ENCODE data around the gene LONP1. TPM values are rescaled to one million over a fixed set of nuclear protein-coding genes. Genes with fewer than 3 reads are reported as not detected.

LONP1 gene
- polyA plus RNA-seq, 1 donor from 2014 or later = 43.1 TPM

DNA sequence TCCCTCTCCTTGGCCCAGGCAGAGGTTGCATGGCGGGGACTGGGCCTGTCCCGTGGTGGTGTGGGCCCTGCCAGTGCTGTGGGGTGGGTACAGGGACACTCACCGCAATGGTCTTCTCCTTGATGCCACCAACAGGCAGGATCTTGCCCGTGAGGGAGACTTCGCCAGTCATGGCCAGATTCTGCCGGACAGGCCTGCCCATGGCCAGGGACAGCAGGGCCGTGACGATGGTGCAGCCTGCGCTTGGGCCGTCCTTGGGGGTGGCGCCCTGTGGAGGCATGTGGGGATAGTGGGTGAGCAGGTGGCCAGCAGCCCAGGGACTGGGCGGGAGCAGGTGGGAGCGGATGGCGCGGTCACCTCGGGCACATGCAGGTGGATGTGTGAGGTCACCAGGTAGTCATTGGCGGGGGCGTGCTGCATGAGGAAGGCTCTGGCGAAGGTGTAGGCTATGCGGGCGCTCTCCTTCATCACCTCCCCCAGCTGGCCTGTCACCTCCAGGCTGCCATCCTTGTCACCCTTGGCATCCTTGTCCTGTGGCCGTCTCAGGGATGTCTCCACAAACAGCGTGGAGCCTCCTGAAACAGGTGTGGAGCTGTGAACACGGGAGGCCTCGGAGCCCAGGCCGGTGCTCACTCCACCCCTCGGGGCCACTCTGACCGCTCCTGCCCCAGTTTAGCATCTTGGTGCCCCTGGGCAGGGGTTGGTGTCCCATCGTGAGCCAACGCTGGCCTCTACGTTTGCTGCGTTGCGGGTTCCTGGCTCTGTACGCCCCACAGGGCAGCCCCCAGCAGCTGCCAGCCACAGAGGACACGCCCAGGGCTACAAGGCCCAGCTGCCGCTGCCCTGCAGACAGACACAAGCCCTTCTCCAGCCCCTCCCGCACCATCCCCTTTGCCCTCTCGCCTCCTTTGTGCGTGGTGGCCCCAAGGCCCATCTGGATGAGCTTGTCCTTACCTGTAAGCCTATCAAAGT is 26.5 kb downstream of the LONP1 start:
- Histone ChIP-seq H3K27ac (ENCODE audit: low read length) (no peak overlapping the region), H3K4me3 (ENCODE audit: low read length) (no peak overlapping the region), H3F3A (ENCODE audit: insufficient read depth, low read length, poor library complexity, severe bottlenecking) (no peaks in the 10 kb centered on the region), H3K9me2 (ENCODE audit: insufficient read depth, low read length) (no peaks in the 10 kb centered on the region), H3K4me2 (ENCODE audit: low read length) (no peak overlapping the region), H3K27me3 (ENCODE audit: insufficient read depth, low read depth, low read length) (no peaks in the 10 kb centered on the region), H3K9me3 (ENCODE audit: low read length) (no peaks in the 10 kb centered on the region), H3K36me3 (ENCODE audit: insufficient read depth, low read length) (no peaks in the 10 kb centered on the region), H3K9ac (ENCODE audit: low read length) (no peak overlapping the region), H3K79me2 (replicated peaks; ENCODE audit: insufficient read depth, low read length) (peaks cover 15% of the 10 kb centered on the region), H2AFZ (ENCODE audit: low read depth, low read length) (no peak overlapping the region), H4K20me1 (ENCODE audit: insufficient read depth) (peaks cover 11% of the 10 kb centered on the region)
- TF ChIP-seq POLR2AphosphoS5 (IDR thresholded peaks at IDR 0.05) (peak; percentile 15), RAD21 (conservative IDR thresholded peaks at IDR 0.05) (no peak)
- TF ChIP-seq, protein P1, sequence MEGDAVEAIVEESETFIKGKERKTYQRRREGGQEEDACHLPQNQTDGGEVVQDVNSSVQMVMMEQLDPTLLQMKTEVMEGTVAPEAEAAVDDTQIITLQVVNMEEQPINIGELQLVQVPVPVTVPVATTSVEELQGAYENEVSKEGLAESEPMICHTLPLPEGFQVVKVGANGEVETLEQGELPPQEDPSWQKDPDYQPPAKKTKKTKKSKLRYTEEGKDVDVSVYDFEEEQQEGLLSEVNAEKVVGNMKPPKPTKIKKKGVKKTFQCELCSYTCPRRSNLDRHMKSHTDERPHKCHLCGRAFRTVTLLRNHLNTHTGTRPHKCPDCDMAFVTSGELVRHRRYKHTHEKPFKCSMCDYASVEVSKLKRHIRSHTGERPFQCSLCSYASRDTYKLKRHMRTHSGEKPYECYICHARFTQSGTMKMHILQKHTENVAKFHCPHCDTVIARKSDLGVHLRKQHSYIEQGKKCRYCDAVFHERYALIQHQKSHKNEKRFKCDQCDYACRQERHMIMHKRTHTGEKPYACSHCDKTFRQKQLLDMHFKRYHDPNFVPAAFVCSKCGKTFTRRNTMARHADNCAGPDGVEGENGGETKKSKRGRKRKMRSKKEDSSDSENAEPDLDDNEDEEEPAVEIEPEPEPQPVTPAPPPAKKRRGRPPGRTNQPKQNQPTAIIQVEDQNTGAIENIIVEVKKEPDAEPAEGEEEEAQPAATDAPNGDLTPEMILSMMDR (IDR thresholded peaks at IDR 0.05; ENCODE audit: poor library complexity, severe bottlenecking) = no peak

DNA sequence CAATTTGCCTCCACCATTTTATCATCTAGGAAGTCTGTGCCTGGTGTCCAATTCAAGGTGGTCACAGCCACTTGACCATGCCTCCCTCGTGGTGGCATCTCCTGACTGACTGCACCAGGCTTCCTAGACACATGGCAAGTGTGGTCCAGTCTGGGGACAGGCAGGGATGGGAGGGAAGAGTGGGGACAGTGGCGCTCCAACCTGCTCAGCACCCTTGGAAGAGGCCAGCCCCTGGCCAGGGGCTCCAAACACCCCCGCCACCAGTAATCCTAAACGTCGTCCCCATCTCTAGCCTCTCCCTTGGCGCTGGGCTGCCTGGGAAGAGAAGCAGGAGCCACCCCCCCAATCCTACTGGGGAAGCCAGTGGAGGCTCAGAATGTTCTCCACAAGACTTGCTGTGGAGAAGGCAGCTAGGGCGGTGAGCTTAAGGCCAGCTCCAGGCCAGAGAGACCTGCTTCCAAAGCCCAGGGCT is 27.2 kb downstream of the LONP1 start:
- Histone ChIP-seq H3K9ac (ENCODE audit: low read length) (no peak overlapping the region), H3K4me2 (ENCODE audit: low read length) (no peak overlapping the region), H2AFZ (ENCODE audit: low read depth, low read length) (no peak overlapping the region), H3K79me2 (replicated peaks; ENCODE audit: insufficient read depth, low read length) (peaks cover 15% of the 10 kb centered on the region), H3K9me3 (ENCODE audit: low read length) (no peaks in the 10 kb centered on the region), H3K9me2 (ENCODE audit: insufficient read depth, low read length) (no peaks in the 10 kb centered on the region), H3K27me3 (ENCODE audit: insufficient read depth, low read depth, low read length) (no peaks in the 10 kb centered on the region), H4K20me1 (ENCODE audit: insufficient read depth) (peaks cover 11% of the 10 kb centered on the region), H3K4me3 (ENCODE audit: low read length) (no peak overlapping the region), H3K36me3 (ENCODE audit: insufficient read depth, low read length) (no peaks in the 10 kb centered on the region), H3K27ac (ENCODE audit: low read length) (no peak overlapping the region), H3F3A (ENCODE audit: insufficient read depth, low read length, poor library complexity, severe bottlenecking) (no peaks in the 10 kb centered on the region)
- TF ChIP-seq MXI1 (conservative IDR thresholded peaks at IDR 0.05; ENCODE audit: poor library complexity, severe bottlenecking) (no peak), RAD21 (conservative IDR thresholded peaks at IDR 0.05) (no peak), TAF1 (IDR thresholded peaks at IDR 0.05; ENCODE audit: low read depth) (no peak), POLR2AphosphoS5 (IDR thresholded peaks at IDR 0.05) (no peak), EP300 (conservative IDR thresholded peaks at IDR 0.05; ENCODE audit: poor library complexity, severe bottlenecking) (no peak), SMC3 (conservative IDR thresholded peaks at IDR 0.05; ENCODE audit: poor library complexity) (no peak), EZH2 (IDR thresholded peaks at IDR 0.05; ENCODE audit: borderline replicate concordance, insufficient read depth, low read length, poor library complexity, severe bottlenecking) (no peak)
- TF ChIP-seq, protein P2, sequence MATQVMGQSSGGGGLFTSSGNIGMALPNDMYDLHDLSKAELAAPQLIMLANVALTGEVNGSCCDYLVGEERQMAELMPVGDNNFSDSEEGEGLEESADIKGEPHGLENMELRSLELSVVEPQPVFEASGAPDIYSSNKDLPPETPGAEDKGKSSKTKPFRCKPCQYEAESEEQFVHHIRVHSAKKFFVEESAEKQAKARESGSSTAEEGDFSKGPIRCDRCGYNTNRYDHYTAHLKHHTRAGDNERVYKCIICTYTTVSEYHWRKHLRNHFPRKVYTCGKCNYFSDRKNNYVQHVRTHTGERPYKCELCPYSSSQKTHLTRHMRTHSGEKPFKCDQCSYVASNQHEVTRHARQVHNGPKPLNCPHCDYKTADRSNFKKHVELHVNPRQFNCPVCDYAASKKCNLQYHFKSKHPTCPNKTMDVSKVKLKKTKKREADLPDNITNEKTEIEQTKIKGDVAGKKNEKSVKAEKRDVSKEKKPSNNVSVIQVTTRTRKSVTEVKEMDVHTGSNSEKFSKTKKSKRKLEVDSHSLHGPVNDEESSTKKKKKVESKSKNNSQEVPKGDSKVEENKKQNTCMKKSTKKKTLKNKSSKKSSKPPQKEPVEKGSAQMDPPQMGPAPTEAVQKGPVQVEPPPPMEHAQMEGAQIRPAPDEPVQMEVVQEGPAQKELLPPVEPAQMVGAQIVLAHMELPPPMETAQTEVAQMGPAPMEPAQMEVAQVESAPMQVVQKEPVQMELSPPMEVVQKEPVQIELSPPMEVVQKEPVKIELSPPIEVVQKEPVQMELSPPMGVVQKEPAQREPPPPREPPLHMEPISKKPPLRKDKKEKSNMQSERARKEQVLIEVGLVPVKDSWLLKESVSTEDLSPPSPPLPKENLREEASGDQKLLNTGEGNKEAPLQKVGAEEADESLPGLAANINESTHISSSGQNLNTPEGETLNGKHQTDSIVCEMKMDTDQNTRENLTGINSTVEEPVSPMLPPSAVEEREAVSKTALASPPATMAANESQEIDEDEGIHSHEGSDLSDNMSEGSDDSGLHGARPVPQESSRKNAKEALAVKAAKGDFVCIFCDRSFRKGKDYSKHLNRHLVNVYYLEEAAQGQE (IDR thresholded peaks at IDR 0.05; ENCODE audit: borderline replicate concordance) = no peak
- TF ChIP-seq, protein P1 (IDR thresholded peaks at IDR 0.05; ENCODE audit: poor library complexity, severe bottlenecking) = no peak
